GM06990 (cell line): ENCODE measurements around the gene POLR3G.

Experiments
- DNase-seq: peaks from one replicate; pipeline ENCODE4 v3.0.0-alpha.2; 2011; ENCODE audit not compliant: insufficient read length; ENCODE audit errors: extremely low read depth
- H3K27me3 ChIP-seq: replicated peaks from 2 replicates; pipeline ENCODE4 v1.6.0; 2011; ENCODE audit warnings: low read length; ENCODE audit not compliant: control insufficient read depth, insufficient read depth
- H3K36me3 ChIP-seq: 2 replicates; pipeline ENCODE4 v1.5.1; 2011; ENCODE audit warnings: low read length; ENCODE audit not compliant: control insufficient read depth, insufficient read depth
- H3K4me3 ChIP-seq: replicated peaks from 2 replicates; pipeline ENCODE4 v1.5.1; 2011; ENCODE audit warnings: low read depth, mild to moderate bottlenecking, control low read depth, low read length
- TF ChIP-seq, protein P1 (sequence below): IDR thresholded peaks from 2 replicates; pipeline ENCODE4 v1.5.1; 2011; ENCODE audit warnings: low read length, control low read depth, mild to moderate bottlenecking, inconsistent platforms; ENCODE audit not compliant: insufficient read depth, poor library complexity, severe bottlenecking

The POLR3G gene

GRCh38 chr5:90528601-90529193, 54.0 kb downstream of the POLR3G start:
- TF ChIP-seq, protein P1, sequence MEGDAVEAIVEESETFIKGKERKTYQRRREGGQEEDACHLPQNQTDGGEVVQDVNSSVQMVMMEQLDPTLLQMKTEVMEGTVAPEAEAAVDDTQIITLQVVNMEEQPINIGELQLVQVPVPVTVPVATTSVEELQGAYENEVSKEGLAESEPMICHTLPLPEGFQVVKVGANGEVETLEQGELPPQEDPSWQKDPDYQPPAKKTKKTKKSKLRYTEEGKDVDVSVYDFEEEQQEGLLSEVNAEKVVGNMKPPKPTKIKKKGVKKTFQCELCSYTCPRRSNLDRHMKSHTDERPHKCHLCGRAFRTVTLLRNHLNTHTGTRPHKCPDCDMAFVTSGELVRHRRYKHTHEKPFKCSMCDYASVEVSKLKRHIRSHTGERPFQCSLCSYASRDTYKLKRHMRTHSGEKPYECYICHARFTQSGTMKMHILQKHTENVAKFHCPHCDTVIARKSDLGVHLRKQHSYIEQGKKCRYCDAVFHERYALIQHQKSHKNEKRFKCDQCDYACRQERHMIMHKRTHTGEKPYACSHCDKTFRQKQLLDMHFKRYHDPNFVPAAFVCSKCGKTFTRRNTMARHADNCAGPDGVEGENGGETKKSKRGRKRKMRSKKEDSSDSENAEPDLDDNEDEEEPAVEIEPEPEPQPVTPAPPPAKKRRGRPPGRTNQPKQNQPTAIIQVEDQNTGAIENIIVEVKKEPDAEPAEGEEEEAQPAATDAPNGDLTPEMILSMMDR, result no peak
- H3K4me3 ChIP-seq, result peak overlapping the region; percentile 85
- H3K36me3 ChIP-seq, result no peaks in the 10 kb centered on the region
- H3K27me3 ChIP-seq, result no peaks in the 10 kb centered on the region; the same call in 1 of the 2 replicates
- peak; percentile 16 for DNase-seq

- TF ChIP-seq, protein P1, result no peak
- DNase-seq, result peak; percentile 97
- no peaks in the 10 kb centered on the region for H3K36me3 ChIP-seq
- H3K4me3 ChIP-seq, result peak within 1 kb of the TSS; percentile 85
- no peaks in the 10 kb centered on the region; the same call in 1 of the 2 replicates for H3K27me3 ChIP-seq
Measured at GRCh38 chr5:90529194-90529938, 54.7 kb downstream of the POLR3G start, which contains the start of gene LYSMD3. LYSMD3 (minus strand) TSS chr5:90529584; CDS start chr5:90525289, 4,295 bp downstream.

DNA sequence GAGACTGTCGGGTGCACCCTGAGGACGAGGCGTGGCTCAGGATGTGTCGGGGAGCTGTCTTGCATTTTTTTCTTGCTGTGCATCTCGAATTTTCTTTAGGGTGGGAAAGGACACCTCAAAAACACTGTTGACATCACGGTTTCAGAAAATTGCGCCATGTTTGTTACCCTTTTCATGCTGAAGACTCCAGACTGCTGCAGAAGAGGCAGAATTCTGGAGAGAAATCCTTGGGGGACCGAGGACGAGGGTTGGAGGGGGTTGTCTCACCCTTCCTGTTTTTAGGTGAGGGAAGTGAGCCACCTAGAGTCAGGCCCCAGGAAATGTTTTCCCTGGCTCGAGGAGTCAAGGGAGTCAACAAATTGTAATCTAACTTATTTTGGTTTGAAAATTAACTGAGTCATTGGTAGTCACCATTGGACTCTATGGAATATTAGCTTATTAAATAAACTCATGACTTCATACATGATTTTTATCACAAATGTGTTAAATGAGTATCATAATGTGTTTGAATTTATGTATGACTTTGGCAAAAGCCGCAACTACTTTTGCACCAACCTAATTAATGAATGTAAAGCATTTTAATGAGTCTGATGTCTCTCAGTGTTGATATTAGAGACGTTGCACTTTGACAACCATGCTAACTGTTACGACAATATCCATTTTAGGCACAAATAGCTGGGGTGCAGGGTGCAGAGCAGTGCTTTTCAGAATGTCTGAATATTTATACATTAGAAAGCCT, 55.4 kb downstream of the POLR3G start:
- H3K27me3 ChIP-seq, result no peaks in the 10 kb centered on the region; the same call in 1 of the 2 replicates
- H3K4me3 ChIP-seq, result peak overlapping the region; percentile 85
- H3K36me3 ChIP-seq, result no peaks in the 10 kb centered on the region
- no peak for DNase-seq
- TF ChIP-seq, protein P1, result peak; percentile 74

GRCh38 chr5:90530736-90531487, 56.2 kb downstream of the POLR3G start:
- no peaks in the 10 kb centered on the region; the same call in 1 of the 2 replicates for H3K27me3 ChIP-seq
- H3K4me3 ChIP-seq, result no peak overlapping the region
- no peak for DNase-seq
- H3K36me3 ChIP-seq, result no peaks in the 10 kb centered on the region
- TF ChIP-seq, protein P1, result no peak

- TF ChIP-seq, protein P1, result no peak
- no peak for DNase-seq
- no peaks in the 10 kb centered on the region; the same call in 1 of the 2 replicates for H3K27me3 ChIP-seq
Measured at GRCh38 chr5:90533794-90534193, 59.1 kb downstream of the POLR3G start.

More at GRCh38 chr5:90533794-90534193, 59.1 kb downstream of the POLR3G start:
- Histone ChIP-seq H3K36me3 (no peaks in the 10 kb centered on the region), H3K4me3 (no peak overlapping the region)
